MCF 10A (cell line): ENCODE data around the gene C3orf52. TPM values are rescaled to one million over a fixed set of nuclear protein-coding genes. Genes with fewer than 3 reads are reported as not detected.

Experiments used
- BruUV-seq: library from RNA; stranded (reverse); fragments of 400-500 nt; replicated peaks from 2 replicates; lab custom pipeline; 2021; lab: Mats Ljungman, UMichigan
- CTCF ChIA-PET: fragments of 300-600 bp; sonication (Branson Sonifier 250); formaldehyde crosslinking; extraction: SDS; loops from one replicate; lab custom pipeline; 2021; ENCODE audit warnings: antibody characterized with exemption, inconsistent platforms; lab: Yijun Ruan, JAX
- POLR2A ChIA-PET: fragments of 300-600, 350-650 bp; sonication (Branson Sonifier 250); formaldehyde crosslinking; extraction: SDS; loops from one replicate; lab custom pipeline; 2020; ENCODE audit warnings: antibody characterized with exemption, inconsistent platforms; lab: Yijun Ruan, JAX
- DNase-seq: peaks from one replicate; pipeline ENCODE4 v3.0.0-alpha.2; 2018; ENCODE audit not compliant: unreplicated experiment
- H3K27ac Mint-ChIP-seq: one replicate; pipeline ENCODE4 v1.8.0; 2022; ENCODE audit warnings: mild to moderate bottlenecking, low read depth, mixed read lengths; ENCODE audit not compliant: unreplicated experiment
- H3K27me3 Mint-ChIP-seq: one replicate; pipeline ENCODE4 v1.8.0; 2022; ENCODE audit warnings: mixed read lengths; ENCODE audit not compliant: insufficient read depth, unreplicated experiment
- H3K36me3 Mint-ChIP-seq: one replicate; pipeline ENCODE4 v1.8.0; 2022; ENCODE audit warnings: mild to moderate bottlenecking, moderate library complexity, mixed read lengths; ENCODE audit not compliant: insufficient read depth, unreplicated experiment
- H3K4me1 Mint-ChIP-seq: one replicate; pipeline ENCODE4 v1.8.0; 2022; ENCODE audit warnings: mixed read lengths; ENCODE audit not compliant: insufficient read depth, unreplicated experiment
- H3K4me3 Mint-ChIP-seq: one replicate; pipeline ENCODE4 v1.8.0; 2022; ENCODE audit warnings: mild to moderate bottlenecking, moderate library complexity, mixed read lengths; ENCODE audit not compliant: unreplicated experiment
- H3K9me3 Mint-ChIP-seq: one replicate; pipeline ENCODE4 v1.8.0; 2022; ENCODE audit warnings: mixed read lengths; ENCODE audit not compliant: unreplicated experiment
- intact Hi-C: fragments of 100-400 bp; cut with micrococcal nuclease; formaldehyde crosslinking; loops from 2 replicates; pipeline ENCODE4 v1.14.1; 2022
- total RNA-seq: library from RNA; stranded (reverse); gene quantifications from 2 replicates; pipeline ENCODE4 v1.2.3, GENCODE V29; 2022
- TF ChIP-seq, protein P1 (sequence below): fragments of 200-600 bp; IDR thresholded peaks from one replicate; pipeline ENCODE4 v1.8.0; 2022; ENCODE audit warnings: antibody characterized with exemption, mild to moderate bottlenecking; ENCODE audit not compliant: unreplicated experiment

Gene C3orf52
- total RNA-seq, 1 experiment from 2014 or later, result 10.4 TPM

- Mint-ChIP-seq H3K9me3 (no peaks in the 10 kb centered on the region), H3K36me3 (peaks cover 41% of the 10 kb centered on the region), H3K4me1 (no peaks in the 10 kb centered on the region), H3K27me3 (no peaks in the 10 kb centered on the region), H3K4me3 (no peak overlapping the region), H3K27ac (no peak overlapping the region)
- CTCF ChIA-PET, result interaction anchor here (0.6 to 1.6 kb wide), 4 partner anchors 9 to 400 kb away, joined by 3 to 9 read pairs (median 3); no protein-coding TSS in a partner anchor
- TF ChIP-seq, protein P1, sequence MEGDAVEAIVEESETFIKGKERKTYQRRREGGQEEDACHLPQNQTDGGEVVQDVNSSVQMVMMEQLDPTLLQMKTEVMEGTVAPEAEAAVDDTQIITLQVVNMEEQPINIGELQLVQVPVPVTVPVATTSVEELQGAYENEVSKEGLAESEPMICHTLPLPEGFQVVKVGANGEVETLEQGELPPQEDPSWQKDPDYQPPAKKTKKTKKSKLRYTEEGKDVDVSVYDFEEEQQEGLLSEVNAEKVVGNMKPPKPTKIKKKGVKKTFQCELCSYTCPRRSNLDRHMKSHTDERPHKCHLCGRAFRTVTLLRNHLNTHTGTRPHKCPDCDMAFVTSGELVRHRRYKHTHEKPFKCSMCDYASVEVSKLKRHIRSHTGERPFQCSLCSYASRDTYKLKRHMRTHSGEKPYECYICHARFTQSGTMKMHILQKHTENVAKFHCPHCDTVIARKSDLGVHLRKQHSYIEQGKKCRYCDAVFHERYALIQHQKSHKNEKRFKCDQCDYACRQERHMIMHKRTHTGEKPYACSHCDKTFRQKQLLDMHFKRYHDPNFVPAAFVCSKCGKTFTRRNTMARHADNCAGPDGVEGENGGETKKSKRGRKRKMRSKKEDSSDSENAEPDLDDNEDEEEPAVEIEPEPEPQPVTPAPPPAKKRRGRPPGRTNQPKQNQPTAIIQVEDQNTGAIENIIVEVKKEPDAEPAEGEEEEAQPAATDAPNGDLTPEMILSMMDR, result no peak
- POLR2A ChIA-PET, result interaction anchor here (0.7 kb wide), 1 partner anchor 11 kb away, joined by 3 read pairs; no protein-coding TSS in a partner anchor
- intact Hi-C loops, result no loop called here
- no peak for DNase-seq
- BruUV-seq, result no TSS peak
Observed at GRCh38 chr3:112119962-112120836, 34.0 kb downstream of the C3orf52 start.

GRCh38 chr3:112121577-112122547, 35.7 kb downstream of the C3orf52 start:
- CTCF ChIA-PET, result interaction anchor here (0.6 to 2.2 kb wide), 6 partner anchors 10 to 397 kb away, joined by 3 to 9 read pairs (median 4); partner anchors contain the start of gene GCSAM
- TF ChIP-seq, protein P1, result no peak
- H3K27me3 Mint-ChIP-seq, result no peaks in the 10 kb centered on the region
- H3K9me3 Mint-ChIP-seq, result no peaks in the 10 kb centered on the region
- BruUV-seq, result no TSS peak
- intact Hi-C loops, result no loop called here
- no peak overlapping the region for H3K4me3 Mint-ChIP-seq
- H3K27ac Mint-ChIP-seq, result peak overlapping the region; percentile 7
- POLR2A ChIA-PET, result interaction anchor here (0.6 to 0.9 kb wide), 3 partner anchors 10 to 440 kb away, joined by 3 to 4 read pairs (median 4); partner anchors contain the start of gene ATG3
- no peak for DNase-seq
- H3K36me3 Mint-ChIP-seq, result peaks cover 29% of the 10 kb centered on the region
- peaks cover 7% of the 10 kb centered on the region for H3K4me1 Mint-ChIP-seq

DNA sequence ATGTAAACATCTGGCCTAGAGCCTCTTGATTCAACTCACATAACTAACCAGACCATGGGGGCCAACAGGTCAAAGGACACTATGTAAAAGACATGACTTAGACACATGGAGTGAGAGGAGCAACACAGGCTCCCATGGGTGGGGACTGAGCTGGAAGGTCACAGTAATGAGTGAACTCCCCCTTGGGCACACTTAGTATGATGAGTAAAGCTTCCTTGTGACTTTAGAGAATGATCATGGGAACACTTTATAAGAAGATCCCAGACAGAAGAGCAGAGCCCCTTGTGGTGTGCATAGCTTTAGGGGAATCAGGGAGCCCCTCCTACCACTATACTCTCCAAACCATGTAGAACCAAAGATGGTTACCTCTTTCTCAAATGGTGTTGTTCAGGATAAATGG, 36.7 kb downstream of the C3orf52 start:
- Mint-ChIP-seq H3K27me3 (no peaks in the 10 kb centered on the region), H3K4me3 (no peak overlapping the region), H3K4me1 (peaks cover 7% of the 10 kb centered on the region), H3K27ac (no peak overlapping the region), H3K36me3 (peaks cover 29% of the 10 kb centered on the region), H3K9me3 (no peaks in the 10 kb centered on the region)
- CTCF ChIA-PET, result interaction anchor here (0.6 to 3.7 kb wide), 5 partner anchors 9 to 418 kb away, joined by 3 to 22 read pairs (median 4); partner anchors contain the start of gene GCSAM
- no TSS peak for BruUV-seq
- POLR2A ChIA-PET, result no interaction called here
- intact Hi-C loops, result no loop called here
- TF ChIP-seq, protein P1, result no peak
- DNase-seq, result no peak
